ENCODE data around the gene VAPA.

Gene VAPA

DNA sequence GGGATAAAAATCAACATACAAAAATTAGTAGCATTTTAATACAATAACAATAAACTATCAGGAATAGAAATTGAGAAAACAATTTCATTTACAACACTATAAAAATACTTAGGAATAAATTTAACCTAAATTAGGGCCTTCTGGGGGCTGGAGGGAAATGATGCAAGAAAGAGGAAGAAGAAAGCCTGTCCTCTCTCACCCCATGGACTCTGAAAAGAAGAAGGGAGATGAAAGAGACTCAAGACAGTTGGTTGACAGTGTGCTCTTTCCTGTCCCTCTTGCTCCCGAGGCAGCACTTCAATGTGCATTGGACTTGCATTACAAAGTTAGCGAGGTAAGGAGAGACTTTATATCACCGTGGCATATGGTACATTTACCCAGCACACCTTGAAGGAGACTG lies 88.5 kb downstream of the VAPA start:
- no peak overlapping the region for H3K4me3 ChIP-seq (ENCODE audit: low read length)
- H4K20me1 ChIP-seq (ENCODE audit: insufficient read depth, low read length) = no peaks in the 10 kb centered on the region
- H3K79me2 ChIP-seq (ENCODE audit: low read length) = no peaks in the 10 kb centered on the region
- H3K27ac ChIP-seq (ENCODE audit: low read length) = no peak overlapping the region
- H3K9ac ChIP-seq (ENCODE audit: low read length) = no peak overlapping the region
- no peaks in the 10 kb centered on the region for H3K4me1 ChIP-seq (ENCODE audit: low read length)
- peaks cover 10% of the 10 kb centered on the region; the same call in 1 of the 2 replicates for H3K9me3 ChIP-seq (ENCODE audit: insufficient read depth, low read length)
- TF ChIP-seq, protein P1, sequence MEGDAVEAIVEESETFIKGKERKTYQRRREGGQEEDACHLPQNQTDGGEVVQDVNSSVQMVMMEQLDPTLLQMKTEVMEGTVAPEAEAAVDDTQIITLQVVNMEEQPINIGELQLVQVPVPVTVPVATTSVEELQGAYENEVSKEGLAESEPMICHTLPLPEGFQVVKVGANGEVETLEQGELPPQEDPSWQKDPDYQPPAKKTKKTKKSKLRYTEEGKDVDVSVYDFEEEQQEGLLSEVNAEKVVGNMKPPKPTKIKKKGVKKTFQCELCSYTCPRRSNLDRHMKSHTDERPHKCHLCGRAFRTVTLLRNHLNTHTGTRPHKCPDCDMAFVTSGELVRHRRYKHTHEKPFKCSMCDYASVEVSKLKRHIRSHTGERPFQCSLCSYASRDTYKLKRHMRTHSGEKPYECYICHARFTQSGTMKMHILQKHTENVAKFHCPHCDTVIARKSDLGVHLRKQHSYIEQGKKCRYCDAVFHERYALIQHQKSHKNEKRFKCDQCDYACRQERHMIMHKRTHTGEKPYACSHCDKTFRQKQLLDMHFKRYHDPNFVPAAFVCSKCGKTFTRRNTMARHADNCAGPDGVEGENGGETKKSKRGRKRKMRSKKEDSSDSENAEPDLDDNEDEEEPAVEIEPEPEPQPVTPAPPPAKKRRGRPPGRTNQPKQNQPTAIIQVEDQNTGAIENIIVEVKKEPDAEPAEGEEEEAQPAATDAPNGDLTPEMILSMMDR (IDR thresholded peaks at IDR 0.05; ENCODE audit: low read depth, low read length) = no peak
- no peak for TF ChIP-seq EZH2phosphoT487 (IDR thresholded peaks at IDR 0.05; ENCODE audit: low read depth)
- peaks cover 2% of the 10 kb centered on the region; the same call in 1 of the 2 replicates for H3K27me3 ChIP-seq (ENCODE audit: low read depth, low read length)
- no peak overlapping the region for H2AFZ ChIP-seq (ENCODE audit: low read depth, low read length)
- H3K36me3 ChIP-seq (replicated peaks; ENCODE audit: low read depth, low read length) = no peaks in the 10 kb centered on the region
- no peak overlapping the region for H3K4me2 ChIP-seq (ENCODE audit: low read length)

DNA sequence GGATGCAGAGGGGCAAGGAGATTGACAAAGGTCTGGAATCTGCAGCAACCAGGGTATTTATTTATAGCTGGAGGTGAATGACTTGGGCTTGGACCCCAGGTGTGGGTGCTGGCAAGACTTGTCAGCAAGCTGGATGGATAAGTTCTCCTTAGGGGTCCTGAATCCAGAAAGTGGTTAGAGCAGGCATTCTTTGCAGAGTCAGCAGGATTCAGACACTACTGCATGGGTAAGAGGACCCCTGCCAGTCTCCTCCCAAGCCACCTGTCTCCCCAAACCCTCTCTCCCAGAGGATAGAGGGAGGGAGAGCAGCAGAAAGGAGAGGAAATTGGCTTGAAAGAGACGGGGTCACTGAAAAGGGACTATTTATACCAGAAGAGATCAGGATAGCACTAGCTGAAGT lies 89.5 kb downstream of the VAPA start:
- Histone ChIP-seq H3K27me3 (ENCODE audit: low read depth, low read length) (peaks cover 4% of the 10 kb centered on the region; the same call in 1 of the 2 replicates), H3K4me2 (ENCODE audit: low read length) (no peak overlapping the region), H3K36me3 (replicated peaks; ENCODE audit: low read depth, low read length) (no peaks in the 10 kb centered on the region), H2AFZ (ENCODE audit: low read depth, low read length) (no peak overlapping the region), H4K20me1 (ENCODE audit: insufficient read depth, low read length) (no peaks in the 10 kb centered on the region), H3K27ac (ENCODE audit: low read length) (no peak overlapping the region), H3K79me2 (ENCODE audit: low read length) (no peaks in the 10 kb centered on the region), H3K9ac (ENCODE audit: low read length) (no peak overlapping the region), H3K9me3 (ENCODE audit: insufficient read depth, low read length) (peaks cover 4% of the 10 kb centered on the region; the same call in 1 of the 2 replicates), H3K4me1 (ENCODE audit: low read length) (no peaks in the 10 kb centered on the region), H3K4me3 (ENCODE audit: low read length) (no peak overlapping the region)
- TF ChIP-seq, protein P1 (IDR thresholded peaks at IDR 0.05; ENCODE audit: low read depth, low read length) = no peak
- TF ChIP-seq EZH2phosphoT487 (IDR thresholded peaks at IDR 0.05; ENCODE audit: low read depth) = no peak

DNA sequence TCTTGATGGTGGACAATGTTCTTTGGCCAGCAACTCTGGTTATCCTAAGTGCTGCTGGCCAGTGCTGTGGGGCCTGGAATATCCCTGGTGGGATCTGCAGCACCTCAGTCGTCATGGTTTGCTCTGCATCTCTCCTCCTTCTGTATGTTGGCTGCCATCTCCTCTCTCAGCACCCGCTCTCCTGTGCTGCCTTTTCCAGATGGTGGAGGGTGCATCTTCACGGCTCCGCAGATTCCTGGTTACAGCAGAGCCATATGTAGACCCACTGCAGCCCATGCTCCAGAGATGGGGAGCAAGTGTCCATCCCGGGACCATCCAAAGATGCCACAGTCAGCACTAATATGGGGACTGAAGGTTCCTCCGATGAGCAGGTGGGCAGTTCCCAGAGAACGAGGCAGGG lies 90.0 kb downstream of the VAPA start:
- no peak overlapping the region for H3K9ac ChIP-seq (ENCODE audit: low read length)
- H3K27me3 ChIP-seq (ENCODE audit: low read depth, low read length) = peaks cover 4% of the 10 kb centered on the region; the same call in 1 of the 2 replicates
- H3K4me1 ChIP-seq (ENCODE audit: low read length) = no peaks in the 10 kb centered on the region
- no peak overlapping the region for H3K4me2 ChIP-seq (ENCODE audit: low read length)
- H3K4me3 ChIP-seq (ENCODE audit: low read length) = no peak overlapping the region
- H4K20me1 ChIP-seq (ENCODE audit: insufficient read depth, low read length) = no peaks in the 10 kb centered on the region
- H3K36me3 ChIP-seq (replicated peaks; ENCODE audit: low read depth, low read length) = no peaks in the 10 kb centered on the region
- no peaks in the 10 kb centered on the region for H3K9me3 ChIP-seq (ENCODE audit: insufficient read depth, low read length)
- no peak overlapping the region for H3K27ac ChIP-seq (ENCODE audit: low read length)
- H3K79me2 ChIP-seq (ENCODE audit: low read length) = no peaks in the 10 kb centered on the region
- TF ChIP-seq, protein P1 (IDR thresholded peaks at IDR 0.05; ENCODE audit: low read depth, low read length) = no peak
- no peak for TF ChIP-seq EZH2phosphoT487 (IDR thresholded peaks at IDR 0.05; ENCODE audit: low read depth)
- H2AFZ ChIP-seq (ENCODE audit: low read depth, low read length) = no peak overlapping the region

DNA sequence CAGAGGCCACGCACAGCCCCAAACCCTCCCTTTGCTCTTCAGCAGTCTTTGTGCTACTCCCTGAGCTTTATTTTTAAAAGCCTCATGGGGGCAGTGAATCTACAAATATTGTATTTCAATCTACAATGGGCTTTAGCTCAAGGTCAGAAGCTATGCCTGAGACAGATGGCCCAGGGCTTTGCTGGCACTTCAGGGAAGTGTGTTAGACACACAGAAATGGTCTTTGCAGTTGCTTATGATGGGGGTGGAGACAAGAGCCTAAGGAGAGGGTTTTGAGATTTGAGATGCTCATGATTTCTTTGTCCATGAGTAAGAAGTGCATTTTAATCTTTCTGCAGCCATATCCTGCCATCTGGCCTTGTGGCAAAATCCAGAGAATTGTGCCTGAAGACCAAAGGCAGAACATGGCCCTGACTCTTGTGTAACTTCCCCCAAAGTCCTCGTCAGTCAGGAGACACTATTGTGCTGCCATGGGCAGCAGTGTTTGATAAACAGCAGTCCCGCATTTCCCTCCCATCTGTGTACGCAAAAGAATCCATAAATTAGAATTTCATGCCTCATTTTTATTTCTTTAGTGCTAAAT lies 92.6 kb downstream of the VAPA start:
- no peak overlapping the region for H3K27ac ChIP-seq (ENCODE audit: low read length)
- H3K4me1 ChIP-seq (ENCODE audit: low read length) = no peaks in the 10 kb centered on the region
- H3K27me3 ChIP-seq (ENCODE audit: low read depth, low read length) = peaks cover 4% of the 10 kb centered on the region; the same call in 1 of the 2 replicates
- no peaks in the 10 kb centered on the region for H3K79me2 ChIP-seq (ENCODE audit: low read length)
- no peak overlapping the region for H3K4me3 ChIP-seq (ENCODE audit: low read length)
- no peak overlapping the region for H3K4me2 ChIP-seq (ENCODE audit: low read length)
- no peaks in the 10 kb centered on the region for H3K36me3 ChIP-seq (replicated peaks; ENCODE audit: low read depth, low read length)
- no peaks in the 10 kb centered on the region for H3K9me3 ChIP-seq (ENCODE audit: insufficient read depth, low read length)
- H4K20me1 ChIP-seq (ENCODE audit: insufficient read depth, low read length) = no peaks in the 10 kb centered on the region
- no peak overlapping the region for H2AFZ ChIP-seq (ENCODE audit: low read depth, low read length)
- TF ChIP-seq EZH2phosphoT487 (IDR thresholded peaks at IDR 0.05; ENCODE audit: low read depth) = no peak
- TF ChIP-seq, protein P1 (IDR thresholded peaks at IDR 0.05; ENCODE audit: low read depth, low read length) = peak; percentile 19; the same call in 1 of the 2 replicates
- no peak overlapping the region for H3K9ac ChIP-seq (ENCODE audit: low read length)
